A549 (cell line): ENCODE results near the gene KRTAP12-4. TPM values are rescaled to one million over a fixed set of nuclear protein-coding genes. Genes with fewer than 3 reads are reported as not detected.
"Not testable (repeated sequence)": the region's sequence is repeated elsewhere in the genome, so short reads cannot be mapped to it uniquely, and the experiment has no call there.

Source experiments
- ATAC-seq, 2 experiments: fragments of 200-7000 bp in 1 of 2; fragments of >200 bp in 1 of 2; cut with Nextera tagmentation in 1 of 2; cut with Tn5 transposase in 1 of 2; 3 replicates each; pipeline versions ENCODE4 v1.8.0 to v1.9.1; 2018 to 2020; ENCODE audit warnings: mild to moderate bottlenecking in 1 of 2, moderate library complexity in 1 of 2
- CTCF ChIA-PET: fragments of 300-600 bp; sonication (Branson Sonifier 250); formaldehyde crosslinking; extraction: SDS; loops from one replicate; lab custom pipeline; 2021; ENCODE audit warnings: antibody characterized with exemption, inconsistent platforms; lab: Yijun Ruan, JAX
- POLR2A ChIA-PET: fragments of 350-600 bp; formaldehyde crosslinking; extraction: SDS; loops from one replicate; lab custom pipeline; 2021; ENCODE audit warnings: antibody characterized with exemption, inconsistent platforms; lab: Yijun Ruan, JAX
- DNase-seq, 2 experiments: peaks; one replicate each; pipeline versions ENCODE4 v3.0.0 to v3.0.0-alpha.2; 2011 to 2016; ENCODE audit warnings: low read depth in 1 of 2, low spot score in 1 of 2
- FAIRE-seq: peaks from 2 replicates; lab custom pipeline; 2011; peaks lifted over from hg19 to GRCh38; lab: Jason Lieb, UNC
- H3K27ac ChIP-seq, 2 experiments: fragments of >200 bp; sonication (Bioruptor Twin); formaldehyde crosslinking; 3 replicates each; pipeline ENCODE4 v1.5.1; 2016 to 2017
- H3K4me1 ChIP-seq: fragments of >200 bp; sonication (Bioruptor Twin); formaldehyde crosslinking; 3 replicates; pipeline ENCODE4 v1.6.1; 2016
- H3K4me2 ChIP-seq: fragments of >200 bp; sonication (Bioruptor Twin); formaldehyde crosslinking; 3 replicates; pipeline ENCODE4 v1.6.1; 2016
- H3K4me3 ChIP-seq: fragments of >200 bp; sonication (Bioruptor Twin); formaldehyde crosslinking; 3 replicates; pipeline ENCODE4 v1.5.1; 2016
- H3K9me3 ChIP-seq: fragments of >200 bp; sonication (Bioruptor Twin); formaldehyde crosslinking; 3 replicates; pipeline ENCODE4 v1.6.1; 2016
- ATOH8 ChIP-seq: fragments of 250-450 bp; sonication (Bioruptor Pico); IDR thresholded peaks from 2 replicates; pipeline ENCODE4 v1.5.0; 2020; ENCODE audit warnings: low read depth, mild to moderate bottlenecking, moderate library complexity
- BCL3 ChIP-seq: fragments of >200 bp; sonication (Bioruptor Twin); formaldehyde crosslinking; IDR thresholded peaks from 3 replicates; pipeline ENCODE4 v1.6.1; 2016
- EHF ChIP-seq: fragments of 250-450 bp; sonication (Bioruptor Pico); IDR thresholded peaks from 2 replicates; pipeline ENCODE4 v1.5.0; 2020; ENCODE audit warnings: mild to moderate bottlenecking
- EHMT2 ChIP-seq: fragments of 200-600 bp; sonication (generic); IDR thresholded peaks from 2 replicates; pipeline ENCODE4 v1.6.1; 2016; ENCODE audit warnings: antibody characterized with exemption, low read depth, mild to moderate bottlenecking, moderate library complexity
- ESRRA ChIP-seq: fragments of 150-350 bp; IDR thresholded peaks from 2 replicates; pipeline ENCODE4 v1.6.1; 2014; ENCODE audit warnings: mild to moderate bottlenecking, low read length, borderline replicate concordance
- FOSB ChIP-seq: fragments of 250-450 bp; sonication (Bioruptor Pico); IDR thresholded peaks from 2 replicates; pipeline ENCODE4 v1.5.0; 2020; ENCODE audit warnings: mild to moderate bottlenecking, moderate library complexity
- FOXS1 ChIP-seq: fragments of 250-450 bp; sonication (Bioruptor Pico); IDR thresholded peaks from 2 replicates; pipeline ENCODE4 v1.5.0; 2020; ENCODE audit warnings: mild to moderate bottlenecking, moderate library complexity
- HEYL ChIP-seq: fragments of 250-450 bp; sonication (Bioruptor Pico); IDR thresholded peaks from 2 replicates; pipeline ENCODE4 v1.8.0; 2021; ENCODE audit warnings: mild to moderate bottlenecking, moderate library complexity
- HOXA7 ChIP-seq: fragments of 250-450 bp; sonication (Bioruptor Pico); IDR thresholded peaks from 2 replicates; pipeline ENCODE4 v1.5.0; 2020; ENCODE audit warnings: mild to moderate bottlenecking, moderate library complexity
- HOXB13 ChIP-seq: fragments of 250-450 bp; sonication (Bioruptor Pico); IDR thresholded peaks from 2 replicates; pipeline ENCODE4 v1.5.0; 2020; ENCODE audit warnings: low read depth, mild to moderate bottlenecking, moderate library complexity
- JUN ChIP-seq, 2 experiments: fragments of >200 bp; sonication (Bioruptor Twin); formaldehyde crosslinking; IDR thresholded peaks; 2 replicates in 1 of 2; 3 replicates in 1 of 2; pipeline ENCODE4 v1.6.1; 2016 to 2017
- JUNB ChIP-seq: fragments of >200 bp; sonication (Bioruptor Twin); formaldehyde crosslinking; IDR thresholded peaks from 2 replicates; pipeline ENCODE4 v1.6.1; 2016
- MYC ChIP-seq: IDR thresholded peaks from 2 replicates; pipeline ENCODE4 v1.6.1; 2012; ENCODE audit warnings: mild to moderate bottlenecking, inconsistent platforms, low read length, improper control_type of control experiment, borderline replicate concordance
- PBX3 ChIP-seq: IDR thresholded peaks from 2 replicates; pipeline ENCODE4 v1.6.1; 2012
- RCOR1 ChIP-seq: fragments of 150-350 bp; IDR thresholded peaks from 2 replicates; pipeline ENCODE4 v1.6.1; 2014; ENCODE audit warnings: antibody characterized with exemption, low read length, low read depth
- REST ChIP-seq: fragments of 200-600 bp; sonication (generic); IDR thresholded peaks from 2 replicates; pipeline ENCODE4 v1.6.1; 2016; ENCODE audit warnings: antibody characterized with exemption, mild to moderate bottlenecking, moderate library complexity
- RFX5 ChIP-seq: fragments of 450-650 bp; IDR thresholded peaks from 2 replicates; pipeline ENCODE4 v1.7.1; 2014; ENCODE audit warnings: antibody characterized with exemption, mild to moderate bottlenecking, moderate library complexity
- SMC3 ChIP-seq: fragments of >200 bp; sonication (Bioruptor Twin); formaldehyde crosslinking; IDR thresholded peaks from 3 replicates; pipeline ENCODE4 v1.6.1; 2018; ENCODE audit warnings: inconsistent platforms
- TFCP2L1 ChIP-seq: fragments of 250-450 bp; sonication (Bioruptor Pico); IDR thresholded peaks from 2 replicates; pipeline ENCODE4 v1.5.0; 2021; ENCODE audit warnings: mild to moderate bottlenecking
- USF2 ChIP-seq: fragments of 450-650 bp; IDR thresholded peaks from 2 replicates; pipeline ENCODE4 v1.6.1; 2014; ENCODE audit warnings: antibody characterized with exemption
- ZC3H11A ChIP-seq: fragments of 450-650 bp; IDR thresholded peaks from 2 replicates; pipeline ENCODE4 v1.6.1; 2014; ENCODE audit warnings: antibody characterized with exemption, mild to moderate bottlenecking
- ZNF302 ChIP-seq: fragments of 250-450 bp; sonication (Bioruptor Pico); IDR thresholded peaks from 2 replicates; pipeline ENCODE4 v1.9.0; 2021; ENCODE audit warnings: inconsistent platforms, mild to moderate bottlenecking, moderate library complexity
- WGBS: methylation state at CpG from one replicate; pipeline ENCODE4 v1.1.6; 2017; ENCODE audit errors: missing lambda C conversion rate; 5-methylcytosine and 5-hydroxymethylcytosine counted together
- polyA plus RNA-seq, 4 experiments: library from polyadenylated mRNA; depleted of rRNA in 3 of 4; stranded (reverse); fragments of >200 nt; fragmentation: RNase III in 1 of 4; extraction: RNeasy Plus Mini Kit Qiagen cat#74134 plus additional on column Dnase treatment in 1 of 4; gene quantifications; 2 replicates in 3 of 4; 3 replicates in 1 of 4; pipeline ENCODE4 v1.2.3, GENCODE V29; 2011 to 2017

The KRTAP12-4 gene
- polyA plus RNA-seq, 2 of the 4 experiments (the other 2 are of a cell fraction) = not detected

- FAIRE-seq = no peak
- H3K4me3 ChIP-seq = no peak overlapping the region
- ChIA-PET CTCF (no interaction called here), POLR2A (no interaction called here)
- no peak overlapping the region for H3K4me2 ChIP-seq
- TF ChIP-seq USF2 = no peak
- no peak for TF ChIP-seq HEYL (CRISPR knock-in tag)
- no peak for TF ChIP-seq JUN (IDR thresholded peaks at IDR 0.05)
- no peak for TF ChIP-seq TFCP2L1 (CRISPR knock-in tag)
- no peak for TF ChIP-seq FOXS1
- TF ChIP-seq SMC3 = no peak
- no peak for TF ChIP-seq MYC
- no peak for TF ChIP-seq JUNB
- no peak for TF ChIP-seq EHMT2
- WGBS = 77% methylated on average over 10 of the region's 35 CpGs
- no peak for DNase-seq
- no peak overlapping the region for H3K27ac ChIP-seq
- ATAC-seq = no peak
- no peaks in the 10 kb centered on the region for H3K4me1 ChIP-seq
- peaks cover 6% of the 10 kb centered on the region; the same call in 1 of the 3 replicates for H3K9me3 ChIP-seq
These were observed 43.6 kb upstream of the KRTAP12-4 start for GRCh38 chr21:44697811-44698734.

GRCh38 chr21:44697172-44697810 lies 42.8 kb upstream of the KRTAP12-4 start, which contains the start of gene KRTAP10-12:
TSS of gene KRTAP10-12 (plus strand) at chr21:44697172. CDS start at chr21:44697202, 30 bp downstream.
- ATAC-seq, POLR2A ChIA-PET, H3K27ac ChIP-seq, H3K4me3 ChIP-seq, FAIRE-seq, H3K4me1 ChIP-seq, DNase-seq, H3K4me2 ChIP-seq: not testable (repeated sequence)
- CTCF ChIA-PET = interaction anchor here (0.5 kb wide), 1 partner anchor 208 kb away, joined by 4 read pairs; no protein-coding TSS in a partner anchor
- WGBS = no CpG with 5 or more reads among the region's 21 CpGs
- H3K9me3 ChIP-seq = peaks cover 14% of the 10 kb centered on the region; the same call in 2 of the 3 replicates

- Histone ChIP-seq H3K4me2 (no peak overlapping the region), H3K4me1 (no peaks in the 10 kb centered on the region), H3K27ac (no peak overlapping the region), H3K4me3 (no peak overlapping the region), H3K9me3 (peaks cover 14% of the 10 kb centered on the region; the same call in 2 of the 3 replicates)
- 79% methylated on average over 10 of the region's 10 CpGs for WGBS
- no peak; a peak in 1 of 6 replicates for ATAC-seq
- no peak for TF ChIP-seq HOXA7 (CRISPR knock-in tag)
- no peak for TF ChIP-seq FOSB (CRISPR knock-in tag)
- no peak for TF ChIP-seq FOXS1
- TF ChIP-seq BCL3 = no peak
- TF ChIP-seq PBX3 = no peak
- TF ChIP-seq ZC3H11A = no peak
- TF ChIP-seq ATOH8 = no peak
- no peak for TF ChIP-seq RCOR1
- TF ChIP-seq ZNF302 (CRISPR knock-in tag) = no peak
- TF ChIP-seq RFX5 = no peak
- no peak for TF ChIP-seq REST
- TF ChIP-seq ESRRA = no peak
- no peak for TF ChIP-seq HOXB13 (CRISPR knock-in tag)
- TF ChIP-seq EHF = no peak
- no peak for DNase-seq
- FAIRE-seq = no peak
- ChIA-PET POLR2A (no interaction called here), CTCF (no interaction called here)
These were observed 42.1 kb upstream of the KRTAP12-4 start for GRCh38 chr21:44696572-44696971.
